GM12878 (cell line): ENCODE measurements around the gene ATP5ME. TPM values are rescaled to one million over a fixed set of nuclear protein-coding genes. Genes with fewer than 3 reads are reported as not detected.

Source experiments
- ATAC-seq: fragments of 200-7000 bp; cut with Tn5 transposase; 3 replicates; pipeline ENCODE4 v1.9.1; 2020; ENCODE audit warnings: mild to moderate bottlenecking, moderate library complexity
- BruUV-seq: library from RNA; stranded (reverse); fragments of 400-500 nt; replicated peaks from 2 replicates; lab custom pipeline; 2021; lab: Mats Ljungman, UMichigan
- CTCF ChIA-PET: fragments of 300-600 bp; sonication (Branson Sonifier 250); formaldehyde crosslinking; extraction: SDS; loops from one replicate; lab custom pipeline; 2021; ENCODE audit warnings: inconsistent platforms; lab: Yijun Ruan, JAX
- POLR2A ChIA-PET: fragments of 350-600 bp; formaldehyde crosslinking; extraction: SDS; loops from one replicate; lab custom pipeline; 2021; ENCODE audit warnings: inconsistent platforms; lab: Charles Lee
- RAD21 ChIA-PET: fragments of 300-600 bp; sonication (Branson Sonifier 250); formaldehyde crosslinking; loops from one replicate; lab custom pipeline; 2023; ENCODE audit warnings: antibody characterized with exemption; ENCODE audit not compliant: unreplicated experiment; lab: Charles Lee
- SMC1A ChIA-PET: fragments of 300-600 bp; sonication (Branson Sonifier 250); formaldehyde crosslinking; loops from one replicate; lab custom pipeline; 2023; ENCODE audit not compliant: unreplicated experiment, uncharacterized antibody; lab: Charles Lee
- DNase-seq: peaks from one replicate; pipeline ENCODE4 v3.0.0-alpha.2; 2011; ENCODE audit warnings: low read depth, low spot score
- FAIRE-seq: peaks from 3 replicates; lab custom pipeline; 2011; peaks lifted over from hg19 to GRCh38; lab: Jason Lieb, UNC
- H2AFZ ChIP-seq: 2 replicates; pipeline ENCODE4 v1.6.0; 2011; ENCODE audit warnings: low read depth, low read length, control low read depth; ENCODE audit not compliant: control insufficient read depth
- H3K27ac ChIP-seq: 2 replicates; pipeline ENCODE4 v1.5.1; 2011; ENCODE audit warnings: control low read depth; ENCODE audit not compliant: control insufficient read depth, insufficient read depth
- H3K27me3 ChIP-seq, 2 experiments: replicated peaks in 1 of 2; 2 replicates each; pipeline versions ENCODE4 v1.6.0 to v1.6.1; 2011; ENCODE audit warnings: low read length in 1 of 2; ENCODE audit not compliant: control insufficient read depth in 2 of 2, insufficient read depth in 2 of 2
- H3K36me3 ChIP-seq, 2 experiments: 2 replicates each; pipeline ENCODE4 v1.5.1; 2011; ENCODE audit warnings: low read length in 1 of 2; ENCODE audit not compliant: control insufficient read depth in 2 of 2, insufficient read depth in 2 of 2
- H3K4me1 ChIP-seq: 2 replicates; pipeline ENCODE4 v1.6.1; 2011; ENCODE audit warnings: mild to moderate bottlenecking, low read length, moderate library complexity, mixed read lengths; ENCODE audit not compliant: control insufficient read depth, insufficient read depth
- H3K4me2 ChIP-seq: 2 replicates; pipeline ENCODE4 v1.6.0; 2011; ENCODE audit warnings: control low read depth; ENCODE audit not compliant: control insufficient read depth, insufficient read depth
- H3K4me3 ChIP-seq: fragments of 200-600 bp; sonication (generic); 2 replicates; pipeline ENCODE4 v1.5.1; 2016
- H3K79me2 ChIP-seq: 2 replicates; pipeline ENCODE4 v1.6.0; 2011; ENCODE audit warnings: low read length; ENCODE audit not compliant: control insufficient read depth, insufficient read depth
- H3K9ac ChIP-seq: 2 replicates; pipeline ENCODE4 v1.8.0; 2011; ENCODE audit warnings: low read length, control low read depth, mixed read lengths; ENCODE audit not compliant: control insufficient read depth, insufficient read depth
- H3K9me3 ChIP-seq: replicated peaks from 3 replicates; pipeline ENCODE4 v1.5.1; 2011; ENCODE audit warnings: mild to moderate bottlenecking, low read length; ENCODE audit not compliant: control insufficient read depth, insufficient read depth
- H4K20me1 ChIP-seq: 2 replicates; pipeline ENCODE4 v1.6.0; 2011; ENCODE audit not compliant: control insufficient read depth, insufficient read depth
- HDAC2 ChIP-seq: fragments of 200-600 bp; sonication (generic); IDR thresholded peaks from 2 replicates; pipeline ENCODE4 v1.6.1; 2017
- IKZF2 ChIP-seq, 2 experiments: fragments of 450-650 bp; IDR thresholded peaks; 2 replicates each; pipeline ENCODE4 v1.6.1; 2017; ENCODE audit warnings: mild to moderate bottlenecking in 2 of 2, moderate library complexity in 2 of 2
- POLR2AphosphoS2 ChIP-seq: IDR thresholded peaks from 2 replicates; pipeline ENCODE4 v1.6.1; 2011; ENCODE audit warnings: low read depth, mild to moderate bottlenecking, low read length, improper control_type of control experiment, moderate library complexity
- WGBS: methylation state at CpG from one replicate; pipeline ENCODE4 v1.1.6; 2016; ENCODE audit warnings: low lambda C conversion rate; ENCODE audit not compliant: insufficient replicate concordance, insufficient coverage; ENCODE audit errors: missing lambda C conversion rate; 5-methylcytosine and 5-hydroxymethylcytosine counted together
- in situ Hi-C: fragments of 300-500 bp; cut with MboI; formaldehyde crosslinking; loops from 9 replicates; pipeline ENCODE4 v1.14.3; 2018; ENCODE audit warnings: mixed read lengths
- intact Hi-C: fragments of 100-400 bp; cut with micrococcal nuclease; formaldehyde crosslinking; loops from one replicate; pipeline ENCODE4 v1.14.2; 2022; ENCODE audit not compliant: unreplicated experiment
- polyA plus RNA-seq, 11 experiments: library from polyadenylated mRNA; depleted of rRNA in 4 of 11; unstranded in 6 of 11; stranded (reverse) in 5 of 11; fragments of >200 nt; fragmentation: Nextera tagmentation in 4 of 11; fragmentation: Illumina TruSeq in 1 of 11; extraction: Ambion mirVana in 4 of 11; extraction: Trizol in 1 of 11; gene quantifications; 1 replicate in 1 of 11; 2 replicates in 10 of 11; pipeline versions ENCODE4 v1.2.1 to v1.2.3, GENCODE V29; 2011 to 2016; ENCODE audit warnings: inconsistent platforms in 2 of 11, missing spikeins in 2 of 11, low read depth in 1 of 11
- total RNA-seq, 4 experiments: library from RNA; depleted of rRNA in 3 of 4; stranded (reverse); fragments of >200 nt in 3 of 4; fragmentation: Illumina TruSeq in 1 of 4; extraction: Trizol in 1 of 4; gene quantifications; 2 replicates each; pipeline versions ENCODE4 v1.2.1 to v1.2.3, GENCODE V29; 2013 to 2021
- TF ChIP-seq, protein P1 (sequence below): fragments of 450-650 bp; IDR thresholded peaks from 2 replicates; pipeline ENCODE4 v1.6.1; 2017; ENCODE audit warnings: mild to moderate bottlenecking, low read depth, inconsistent platforms; ENCODE audit not compliant: poor library complexity, severe bottlenecking

ATP5ME gene
- total and polyA plus RNA-seq, 10 of the 15 experiments (the other 5 are each of a cell fraction or from before 2014, with no cell fraction given), result 279 to 2,374 (median 509) TPM

DNA sequence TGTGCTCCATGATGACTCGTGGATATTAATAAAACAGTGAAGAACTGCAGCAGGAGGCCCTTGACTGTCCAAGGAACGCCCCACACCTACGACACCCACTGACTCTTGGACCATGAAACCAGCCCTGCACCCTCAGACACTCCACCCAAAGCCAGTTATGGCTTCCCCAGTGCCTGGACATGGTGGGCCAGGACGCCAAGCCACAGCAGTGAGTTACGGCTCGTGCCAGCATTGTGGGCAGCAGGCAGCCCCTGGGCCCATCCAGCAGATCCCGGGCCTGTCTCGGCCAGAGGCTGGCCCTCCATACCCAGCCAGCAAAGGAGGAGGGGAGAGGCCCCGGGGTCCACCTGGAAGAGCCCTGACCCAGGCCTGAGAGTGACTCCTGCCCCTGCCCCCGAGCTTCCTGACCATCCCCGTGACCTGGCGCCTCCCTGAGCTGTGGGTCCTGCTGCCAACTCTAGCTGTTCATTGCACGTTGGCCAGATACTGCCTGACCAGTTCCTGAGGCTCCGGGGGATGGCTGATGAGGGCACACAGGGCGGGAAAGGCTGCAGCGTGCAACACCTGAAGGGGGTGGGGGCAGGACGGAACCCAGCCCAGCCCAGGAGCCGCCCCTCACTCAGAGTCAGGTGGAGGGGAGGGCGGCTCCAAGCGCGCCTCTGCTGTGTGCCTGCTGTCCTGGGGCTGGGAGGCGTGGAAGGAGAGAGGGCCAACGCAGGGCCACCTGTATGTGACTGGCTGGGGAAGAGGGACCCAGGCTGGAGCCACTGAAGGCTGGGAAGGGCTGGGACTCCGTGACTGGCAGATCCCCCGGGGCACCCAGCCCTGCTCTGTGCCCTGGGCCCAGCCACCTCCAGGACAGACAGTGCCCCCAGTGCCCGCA lies 14.1 kb upstream of the ATP5ME start:
- Histone ChIP-seq H3K27me3 (no peaks in the 10 kb centered on the region), H3K4me3 (no peak overlapping the region), H2AFZ (peak overlapping the region; percentile 58; the same call in 1 of the 2 replicates), H3K27ac (no peak overlapping the region), H3K9me3 (no peaks in the 10 kb centered on the region), H3K79me2 (no peaks in the 10 kb centered on the region), H3K36me3 (no peaks in the 10 kb centered on the region), H4K20me1 (no peaks in the 10 kb centered on the region), H3K4me2 (peak overlapping the region; percentile 17; the same call in 1 of the 2 replicates), H3K4me1 (peaks cover 12% of the 10 kb centered on the region), H3K9ac (no peak overlapping the region; the same call in 1 of the 2 replicates)
- POLR2A ChIA-PET, result no interaction called here
- FAIRE-seq (no peak), ATAC-seq (no peak), DNase-seq (no peak)
- no TSS peak for BruUV-seq
- intact Hi-C loops (no loop called here), in situ Hi-C loops (no loop called here)
- WGBS, result 58% methylated on average over 21 of the region's 26 CpGs
- RAD21 ChIA-PET, result no interaction called here
- TF ChIP-seq, protein P1, sequence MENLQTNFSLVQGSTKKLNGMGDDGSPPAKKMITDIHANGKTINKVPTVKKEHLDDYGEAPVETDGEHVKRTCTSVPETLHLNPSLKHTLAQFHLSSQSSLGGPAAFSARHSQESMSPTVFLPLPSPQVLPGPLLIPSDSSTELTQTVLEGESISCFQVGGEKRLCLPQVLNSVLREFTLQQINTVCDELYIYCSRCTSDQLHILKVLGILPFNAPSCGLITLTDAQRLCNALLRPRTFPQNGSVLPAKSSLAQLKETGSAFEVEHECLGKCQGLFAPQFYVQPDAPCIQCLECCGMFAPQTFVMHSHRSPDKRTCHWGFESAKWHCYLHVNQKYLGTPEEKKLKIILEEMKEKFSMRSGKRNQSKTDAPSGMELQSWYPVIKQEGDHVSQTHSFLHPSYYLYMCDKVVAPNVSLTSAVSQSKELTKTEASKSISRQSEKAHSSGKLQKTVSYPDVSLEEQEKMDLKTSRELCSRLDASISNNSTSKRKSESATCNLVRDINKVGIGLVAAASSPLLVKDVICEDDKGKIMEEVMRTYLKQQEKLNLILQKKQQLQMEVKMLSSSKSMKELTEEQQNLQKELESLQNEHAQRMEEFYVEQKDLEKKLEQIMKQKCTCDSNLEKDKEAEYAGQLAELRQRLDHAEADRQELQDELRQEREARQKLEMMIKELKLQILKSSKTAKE, result no peak
- TF ChIP-seq HDAC2, result no peak
- TF ChIP-seq IKZF2 (IDR thresholded peaks at IDR 0.05), result no peak
- no peak for TF ChIP-seq POLR2AphosphoS2
- SMC1A ChIA-PET, result no interaction called here
- CTCF ChIA-PET, result no interaction called here
